ENCODE data around the gene MED19.

MED19 gene

DNA sequence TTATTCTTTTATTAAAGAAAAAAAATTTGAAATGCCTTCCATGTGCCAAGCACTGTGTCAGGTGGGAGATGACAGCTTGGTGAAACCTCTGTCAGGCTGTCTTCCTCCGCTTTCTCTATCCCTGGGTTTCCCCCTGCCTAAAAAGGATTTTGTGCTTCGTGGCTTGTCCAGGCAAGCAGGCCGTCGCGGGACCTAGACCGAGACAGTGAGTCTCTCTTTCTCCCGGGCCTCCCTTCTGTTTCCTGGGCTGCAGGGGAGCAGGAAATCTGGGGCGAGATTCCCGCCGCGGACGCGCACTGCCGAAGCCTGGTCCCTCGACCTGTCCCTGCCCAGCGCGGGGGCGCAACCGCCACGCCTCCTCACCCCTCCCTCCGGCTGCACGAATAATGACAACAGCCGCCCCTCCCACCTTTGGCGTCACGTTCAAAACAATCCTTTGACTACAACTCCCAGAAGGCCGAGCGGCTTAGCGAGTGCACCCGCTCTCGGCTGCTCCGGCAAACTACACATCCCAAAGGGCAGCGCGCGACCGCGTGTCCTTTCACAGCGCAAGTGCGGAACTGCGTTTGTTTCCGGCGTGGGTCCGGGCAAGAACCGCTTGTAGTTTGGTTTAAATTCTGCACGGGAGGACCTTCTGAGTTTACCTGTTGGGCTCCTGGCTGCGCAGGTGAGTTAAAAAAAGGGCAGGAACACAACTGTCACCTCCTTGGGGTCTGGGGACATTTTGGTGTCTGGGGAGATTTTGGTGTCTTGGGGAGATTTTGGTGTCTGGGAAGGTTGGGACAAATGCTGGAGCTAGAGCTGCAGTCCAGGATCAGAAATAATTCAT lies 54.6 kb downstream of the MED19 start, which contains the start of gene CLP1:
CLP1 (plus strand) TSS at position 569 of the 829 bp plus-strand sequence. CDS start 1,715 bp downstream, outside the sequence.
- in situ Hi-C loops (cut with HindIII; ENCODE audit: low pct_ligation_motif_present, low sequenced_read_pairs) = no loop called here
- Histone ChIP-seq H3K4me3 (ENCODE audit: low read depth, low read length) (peak within 1 kb of the TSS; percentile 91), H3K27ac (peak within 1 kb of the TSS; percentile 71), H3K27me3 (replicated peaks) (no peaks in the 10 kb centered on the region), H3K36me3 (replicated peaks) (peaks cover 25% of the 10 kb centered on the region)
- TF ChIP-seq, protein P1, sequence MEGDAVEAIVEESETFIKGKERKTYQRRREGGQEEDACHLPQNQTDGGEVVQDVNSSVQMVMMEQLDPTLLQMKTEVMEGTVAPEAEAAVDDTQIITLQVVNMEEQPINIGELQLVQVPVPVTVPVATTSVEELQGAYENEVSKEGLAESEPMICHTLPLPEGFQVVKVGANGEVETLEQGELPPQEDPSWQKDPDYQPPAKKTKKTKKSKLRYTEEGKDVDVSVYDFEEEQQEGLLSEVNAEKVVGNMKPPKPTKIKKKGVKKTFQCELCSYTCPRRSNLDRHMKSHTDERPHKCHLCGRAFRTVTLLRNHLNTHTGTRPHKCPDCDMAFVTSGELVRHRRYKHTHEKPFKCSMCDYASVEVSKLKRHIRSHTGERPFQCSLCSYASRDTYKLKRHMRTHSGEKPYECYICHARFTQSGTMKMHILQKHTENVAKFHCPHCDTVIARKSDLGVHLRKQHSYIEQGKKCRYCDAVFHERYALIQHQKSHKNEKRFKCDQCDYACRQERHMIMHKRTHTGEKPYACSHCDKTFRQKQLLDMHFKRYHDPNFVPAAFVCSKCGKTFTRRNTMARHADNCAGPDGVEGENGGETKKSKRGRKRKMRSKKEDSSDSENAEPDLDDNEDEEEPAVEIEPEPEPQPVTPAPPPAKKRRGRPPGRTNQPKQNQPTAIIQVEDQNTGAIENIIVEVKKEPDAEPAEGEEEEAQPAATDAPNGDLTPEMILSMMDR (IDR thresholded peaks at IDR 0.05; ENCODE audit: low read depth, low read length, missing control alignments) = no peak
- peak; percentile 100 for DNase-seq

DNA sequence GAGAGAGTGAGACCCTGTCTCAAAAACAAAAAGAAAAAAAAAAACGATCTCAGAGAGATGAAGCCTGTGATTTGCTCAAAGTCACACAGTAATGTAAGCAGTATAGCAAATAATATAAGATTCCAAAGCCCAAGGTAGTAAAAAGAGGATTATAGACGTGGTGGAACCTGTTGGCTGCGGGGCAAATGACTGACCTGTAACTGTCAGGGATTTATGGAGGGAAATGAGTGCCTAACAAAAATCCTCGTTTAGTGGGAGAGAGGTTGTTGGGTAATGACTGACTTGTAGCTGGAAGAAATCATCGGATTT lies 55.2 kb downstream of the MED19 start:
- in situ Hi-C loops (cut with HindIII; ENCODE audit: low pct_ligation_motif_present, low sequenced_read_pairs) = no loop called here
- TF ChIP-seq, protein P1 (IDR thresholded peaks at IDR 0.05; ENCODE audit: low read depth, low read length, missing control alignments) = no peak

More for the DNA sequence above, 55.2 kb downstream of the MED19 start:
- Histone ChIP-seq H3K27ac (peak overlapping the region; percentile 71), H3K27me3 (replicated peaks) (no peaks in the 10 kb centered on the region), H3K4me3 (ENCODE audit: low read depth, low read length) (peak overlapping the region; percentile 91), H3K36me3 (replicated peaks) (peaks cover 20% of the 10 kb centered on the region)
- DNase-seq = no peak

Measured in brain microvascular endothelial cell (primary cell).